ENCODE data around the gene GTF2F2.
"Not testable (repeated sequence)": the region's sequence is repeated elsewhere in the genome, so short reads cannot be mapped to it uniquely, and the experiment has no call there.

The GTF2F2 gene

DNA sequence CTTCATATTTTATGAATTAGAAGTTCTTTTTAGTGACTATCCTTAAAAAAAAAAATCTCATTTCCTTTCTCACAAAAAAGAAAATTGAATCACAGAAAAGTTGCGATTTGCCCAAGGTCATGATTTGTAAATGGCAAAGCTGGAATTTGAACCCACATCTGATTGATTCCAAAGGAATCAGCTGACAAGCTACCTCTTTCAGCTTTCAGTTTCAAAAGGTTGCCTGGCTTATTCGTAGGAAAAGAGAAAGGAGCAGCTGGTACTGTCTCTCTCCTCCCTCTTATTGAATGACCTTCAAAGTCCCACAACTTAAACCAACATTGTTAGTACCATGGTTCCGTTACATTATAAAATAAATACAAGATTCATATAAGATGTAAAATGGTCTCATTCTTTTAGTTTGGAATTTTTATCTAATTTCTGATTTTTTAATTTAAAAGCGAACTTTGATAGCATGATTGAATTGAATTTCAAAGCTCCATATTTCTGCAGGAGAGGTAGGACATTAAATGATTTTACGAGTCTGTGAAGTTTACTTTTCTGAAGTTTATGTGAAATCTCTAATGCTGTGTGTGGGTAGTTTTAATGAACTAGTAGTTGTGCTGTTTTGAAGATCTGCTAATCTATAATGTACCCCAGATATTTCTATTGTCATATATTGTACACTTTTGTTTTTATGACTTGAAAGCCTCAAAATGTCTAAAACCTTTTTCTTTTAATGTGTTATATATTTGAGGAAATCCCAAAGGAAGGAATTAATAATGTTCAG is 99.0 kb downstream of the GTF2F2 start:
- no peak for DNase-seq

DNA sequence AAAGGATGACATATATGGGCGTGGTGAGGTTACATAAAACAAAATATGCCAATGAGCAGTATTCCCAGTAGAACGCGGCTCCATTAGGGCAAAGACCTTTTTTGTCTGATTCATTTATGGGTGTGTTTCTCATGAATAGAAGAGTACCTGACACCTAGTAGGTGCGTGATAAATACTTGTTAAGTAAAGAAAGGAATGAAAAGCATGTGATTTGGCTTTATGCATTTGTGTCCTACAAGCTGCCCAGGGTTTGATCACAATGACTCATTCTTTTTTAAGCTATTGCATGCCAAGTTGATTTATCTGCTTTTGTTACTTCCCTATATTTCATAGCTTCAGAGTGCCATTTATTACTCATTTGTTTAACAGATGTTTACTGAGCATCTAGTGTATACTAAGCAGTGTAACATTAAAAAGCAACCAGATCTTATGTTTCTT is 99.6 kb downstream of the GTF2F2 start:
- no peak for DNase-seq

DNA sequence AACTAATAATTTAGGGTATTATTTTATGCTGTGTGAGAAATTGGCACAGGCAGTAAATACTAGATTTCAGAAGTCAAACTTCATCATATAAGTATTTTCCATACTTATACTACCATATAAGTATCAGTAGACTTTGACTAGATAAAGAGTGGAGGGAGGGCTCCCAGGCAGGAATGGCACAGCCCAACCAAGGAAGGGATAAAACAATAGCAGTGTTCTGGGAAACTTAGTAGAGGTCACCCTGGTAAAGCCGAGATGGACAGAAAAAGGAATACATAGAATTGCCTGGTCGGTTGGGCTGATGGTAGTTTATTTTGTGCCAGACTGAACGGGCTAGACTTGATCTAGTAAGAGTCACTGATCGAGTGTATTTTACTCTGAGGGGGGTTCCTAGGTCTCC is 100.1 kb downstream of the GTF2F2 start:
- no peak for DNase-seq

GRCh38 chr13:45222516-45222915 is 102.2 kb downstream of the GTF2F2 start:
- no peak for DNase-seq

DNA sequence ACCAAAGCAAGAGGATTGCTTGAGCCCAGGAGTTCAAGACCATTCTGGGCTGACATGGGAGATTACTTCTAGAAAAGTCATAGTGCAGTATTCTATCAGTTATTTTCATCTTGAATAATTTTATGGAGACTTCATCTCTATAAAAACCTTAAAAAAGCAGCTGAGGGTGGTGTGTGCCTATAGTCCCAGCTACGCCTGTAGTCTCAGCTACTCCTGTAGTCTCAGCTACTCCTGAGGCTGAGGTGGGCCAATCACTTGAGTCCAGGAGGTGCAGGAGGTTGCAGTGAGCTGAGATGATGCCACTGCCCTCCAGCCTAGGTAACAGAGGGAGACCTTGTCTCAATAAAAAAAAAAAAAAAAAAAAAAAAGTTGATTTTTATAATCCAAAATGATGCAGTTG is 102.6 kb downstream of the GTF2F2 start:
- no peak for DNase-seq

DNA sequence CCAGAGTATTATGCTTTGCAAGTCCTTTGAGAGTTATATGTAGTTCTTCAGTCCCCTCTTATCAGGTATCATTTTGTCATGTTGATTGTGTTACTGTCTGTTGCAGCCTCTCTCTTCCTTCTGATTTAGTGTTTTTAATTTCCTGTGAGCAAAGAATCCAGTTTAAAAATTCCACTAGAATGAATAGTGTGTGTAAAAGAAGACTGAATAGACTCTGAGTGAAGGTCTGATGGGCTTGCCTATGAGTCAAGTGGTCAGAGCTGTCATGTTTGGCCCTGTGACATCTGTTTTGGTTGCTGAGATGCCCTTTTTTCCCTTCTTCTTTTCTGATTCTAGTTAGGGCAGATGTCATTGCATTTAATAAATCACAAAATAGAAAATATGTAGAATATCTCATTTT is 103.9 kb downstream of the GTF2F2 start:
- no peak for DNase-seq

GRCh38 chr13:45225370-45225769 is 105.1 kb downstream of the GTF2F2 start:
- DNase-seq = no peak

DNA sequence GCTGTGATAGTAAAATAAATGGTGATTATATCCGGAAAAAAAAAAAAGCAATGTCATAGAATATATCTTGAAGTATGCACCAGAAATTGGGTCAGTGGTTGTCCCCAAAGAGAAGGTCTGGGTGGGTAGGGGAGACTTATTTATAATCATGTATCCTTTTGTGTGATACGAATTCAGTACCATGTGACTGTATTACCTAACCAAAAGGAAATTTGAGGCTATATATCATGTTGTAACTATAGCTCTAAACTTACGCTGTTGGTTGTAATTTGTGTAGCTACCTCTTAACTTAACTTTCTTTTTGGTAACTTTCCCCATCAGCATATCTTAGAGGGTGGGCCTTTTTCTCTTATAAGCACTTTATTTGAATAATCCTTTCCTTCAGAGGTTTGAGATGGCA is 105.7 kb downstream of the GTF2F2 start:
- DNase-seq = no peak

DNA sequence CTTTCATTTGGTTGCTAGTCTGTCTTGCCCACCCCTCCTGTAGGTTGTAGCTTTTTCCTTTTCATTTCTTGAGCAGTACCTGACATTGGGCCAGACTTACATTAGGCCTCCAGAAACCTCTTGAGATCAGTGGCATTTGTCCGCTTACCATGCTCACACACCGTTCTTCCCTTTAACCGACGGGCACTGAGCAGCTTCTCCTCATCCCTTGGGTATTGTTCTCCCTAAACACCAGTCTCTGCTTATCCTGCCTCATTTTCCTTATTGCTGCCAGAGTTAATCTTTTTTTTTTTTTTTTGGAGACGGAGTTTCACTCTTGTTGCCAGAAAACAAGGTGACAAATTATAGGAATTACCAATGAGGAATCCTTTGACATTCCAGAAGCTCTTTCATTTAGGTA is 107.7 kb downstream of the GTF2F2 start:
- DNase-seq = no peak

DNA sequence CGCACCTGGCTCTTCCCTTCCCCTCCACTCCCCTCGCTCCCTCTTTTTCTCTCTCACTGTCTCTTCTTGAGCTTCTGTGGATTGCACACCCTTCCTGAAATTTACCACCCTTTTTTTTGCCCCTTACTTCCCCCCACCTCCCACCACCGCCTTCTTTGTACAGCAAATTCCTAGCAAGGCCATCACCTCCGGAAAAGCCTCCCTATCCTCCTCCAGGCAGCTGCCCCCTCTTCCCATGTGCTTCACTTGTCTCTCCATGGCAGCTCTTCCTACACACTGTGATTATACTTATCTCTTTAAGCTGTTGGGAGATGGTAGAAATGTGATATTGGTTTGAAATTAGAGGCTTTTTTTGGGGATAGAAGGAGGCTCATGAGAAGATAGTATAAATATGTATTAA is 108.9 kb downstream of the GTF2F2 start:
- no peak for DNase-seq

- DNase-seq = no peak
Observed at GRCh38 chr13:45231305-45231704, 111.0 kb downstream of the GTF2F2 start.

DNA sequence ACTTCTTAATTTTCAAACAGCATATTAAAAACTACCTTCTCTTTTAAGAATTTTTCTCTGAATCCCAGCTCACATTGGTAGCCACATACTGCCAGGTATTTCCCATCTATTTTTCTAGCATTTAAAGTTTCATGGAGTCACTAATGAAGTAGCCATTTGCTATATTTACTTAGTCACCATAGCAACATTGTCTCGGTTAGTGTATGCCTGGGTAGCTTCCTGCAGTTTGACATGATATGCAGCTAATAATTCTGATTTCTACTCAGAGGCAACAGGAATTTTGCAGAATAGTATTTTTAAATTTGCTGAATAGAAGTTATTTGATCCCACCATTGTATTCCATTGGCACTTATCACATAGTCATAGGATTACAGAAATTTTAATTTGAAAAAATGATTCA is 111.4 kb downstream of the GTF2F2 start:
- no peak for DNase-seq

- no peak for DNase-seq
Observed at GRCh38 chr13:45232591-45232990, 112.3 kb downstream of the GTF2F2 start.

DNA sequence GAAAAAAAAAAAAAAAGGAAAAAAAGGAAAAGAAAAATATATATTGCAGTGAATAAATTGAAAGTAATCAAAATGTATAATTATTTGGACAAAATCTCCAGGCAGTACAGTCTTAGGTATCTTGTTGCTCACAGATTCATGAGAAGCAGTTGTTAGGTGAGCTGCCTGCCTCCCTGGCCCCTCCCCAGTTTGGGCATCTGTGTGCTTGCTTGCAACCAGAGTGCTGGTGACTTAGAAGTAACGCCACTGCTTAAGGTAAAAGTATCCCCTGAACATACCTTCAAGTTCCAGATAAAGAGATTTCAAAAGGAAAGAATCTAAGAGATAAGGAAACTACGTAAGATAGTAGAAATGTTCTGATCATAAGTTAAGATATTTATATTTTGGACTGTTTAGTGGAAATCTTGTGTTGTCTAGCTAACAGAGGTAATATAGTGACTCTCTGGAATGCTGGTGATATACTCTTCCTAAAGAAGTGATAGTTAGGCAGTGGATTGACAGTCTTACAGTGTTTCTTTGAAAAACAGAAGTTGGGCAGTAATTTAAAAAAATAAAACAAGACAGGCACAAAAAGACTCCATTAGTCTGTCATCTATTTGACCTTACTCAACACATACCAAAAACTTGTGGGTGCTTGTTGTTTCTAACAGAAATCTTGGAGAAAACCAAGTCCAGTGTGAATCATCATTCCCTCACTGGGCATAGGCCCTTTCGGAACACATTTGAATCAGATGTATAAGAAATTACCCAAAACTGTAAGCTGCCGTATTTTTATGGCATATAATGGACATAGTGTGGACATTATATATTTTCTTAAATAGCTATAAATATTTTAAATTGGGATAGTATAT is 118.9 kb downstream of the GTF2F2 start:
- no peak for DNase-seq

DNA sequence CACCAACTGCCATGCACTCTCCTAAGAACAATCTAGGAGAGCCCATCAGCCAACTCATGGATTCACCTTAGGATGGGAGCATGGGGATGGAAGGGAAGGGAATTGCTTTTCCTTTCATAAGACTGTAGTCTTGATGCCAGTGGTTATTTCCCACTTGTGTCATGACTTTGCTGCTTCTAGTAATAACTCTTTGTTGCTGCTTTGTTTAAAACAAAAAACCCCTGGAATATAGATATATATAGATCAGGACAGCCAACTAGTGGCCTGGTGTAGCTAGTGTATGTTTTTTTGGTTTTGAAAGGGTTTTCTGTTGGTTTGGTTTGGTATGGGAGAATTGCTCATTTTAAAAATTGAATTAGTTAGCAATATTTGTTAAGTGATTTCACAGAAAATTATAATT is 119.8 kb downstream of the GTF2F2 start:
- no peak for DNase-seq

DNA sequence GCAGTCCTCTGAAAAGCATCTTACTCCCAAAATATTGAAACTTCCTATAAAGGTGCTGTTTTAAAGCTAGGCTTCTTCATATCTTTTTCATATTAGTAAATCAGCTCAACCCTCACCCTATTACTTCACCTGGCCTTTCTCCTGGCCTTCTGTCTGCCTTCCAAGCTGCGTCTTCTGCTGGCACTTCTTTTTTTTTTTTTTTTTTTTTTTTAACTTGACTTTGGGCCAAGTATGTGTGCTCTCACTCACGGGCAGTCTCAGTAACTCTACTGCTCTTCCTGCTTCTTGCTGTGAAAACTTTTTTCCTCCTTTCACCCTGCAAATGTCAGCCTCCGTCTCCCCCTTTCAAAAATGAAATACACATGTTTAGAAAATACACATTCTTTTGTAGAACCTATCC is 121.8 kb downstream of the GTF2F2 start:
- DNase-seq = no peak

GRCh38 chr13:45242524-45242923 is 122.2 kb downstream of the GTF2F2 start:
- no peak for DNase-seq

GRCh38 chr13:45243077-45243476 is 122.8 kb downstream of the GTF2F2 start:
- DNase-seq = no peak

DNA sequence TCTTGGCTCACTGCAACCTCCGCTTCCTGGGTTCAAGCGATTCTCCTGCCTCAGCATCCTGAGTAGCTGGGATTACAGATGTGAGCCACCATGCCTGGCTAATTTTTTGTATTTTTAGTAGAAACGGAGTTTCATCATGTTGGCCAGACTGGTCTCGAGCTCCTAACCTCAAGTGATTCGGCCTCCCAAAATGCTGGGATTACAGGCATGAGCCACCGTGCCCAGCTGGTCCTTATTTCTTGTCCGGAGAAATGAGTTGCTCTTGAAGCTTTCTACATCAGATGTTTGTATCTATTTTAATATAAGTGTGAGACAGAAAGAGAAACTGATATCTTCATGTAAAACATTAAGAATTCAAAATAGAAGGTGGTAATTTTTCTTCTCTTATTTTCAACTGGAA is 124.4 kb downstream of the GTF2F2 start:
- DNase-seq = not testable (repeated sequence)

GRCh38 chr13:45249662-45250061 is 129.4 kb downstream of the GTF2F2 start:
- no peak for DNase-seq

- no peak for DNase-seq
Observed at GRCh38 chr13:45254396-45254795, 134.1 kb downstream of the GTF2F2 start.

DNA sequence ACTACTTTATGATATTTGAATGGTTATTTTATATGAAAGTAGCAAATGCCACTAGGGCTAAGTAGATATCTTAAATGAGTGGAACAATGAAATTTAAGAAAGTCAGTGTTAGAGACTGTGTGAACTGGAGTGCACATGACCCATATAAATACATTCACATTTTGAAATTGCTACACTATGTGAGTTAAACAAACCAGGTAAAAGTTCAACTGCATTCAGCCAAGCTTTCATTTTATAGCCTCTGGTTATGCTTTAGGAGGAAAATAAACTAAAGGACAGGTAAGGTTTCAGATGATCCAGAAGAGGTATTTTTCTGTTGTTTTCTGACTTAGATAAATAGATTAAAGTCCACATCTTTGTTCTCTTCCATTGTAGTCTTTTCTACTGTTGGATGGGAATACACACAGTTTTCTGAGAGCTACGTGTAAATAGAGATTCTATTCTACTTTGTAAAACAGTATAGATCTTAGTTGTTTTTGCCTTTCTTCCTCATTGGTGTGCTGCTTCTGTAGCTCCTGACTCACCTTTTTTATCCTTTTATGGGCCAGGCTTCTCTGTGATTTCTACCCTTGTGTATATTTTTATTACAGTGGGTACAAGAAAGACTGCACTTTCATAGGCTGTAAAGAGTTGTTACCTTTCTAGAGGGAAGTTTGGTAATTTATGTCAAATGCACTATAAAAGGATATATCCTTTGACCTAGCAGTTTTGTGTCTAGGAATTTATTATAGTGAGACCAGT is 135.1 kb downstream of the GTF2F2 start:
- no peak for DNase-seq

- DNase-seq = no peak
Observed at GRCh38 chr13:45256254-45256653, 135.9 kb downstream of the GTF2F2 start.

Data from activated effector memory CD4-positive, alpha-beta T cell treated with Interleukin-2 at 50 U/mL for 16 hours (primary cell).